A673 (cell line): ENCODE measurements around the gene METTL26.

Experiments
- CTCF ChIP-seq: fragments of 300-800, 200-600 bp; sonication (generic); conservative IDR thresholded peaks from 2 replicates; pipeline ENCODE4 v1.5.1; 2017; ENCODE audit warnings: low read depth, mild to moderate bottlenecking, antibody characterized with exemption, low read length, moderate library complexity, mixed read lengths
- EZH2 ChIP-seq: fragments of 200-600 bp; sonication (generic); IDR thresholded peaks from 2 replicates; pipeline ENCODE4 v1.6.1; 2017; ENCODE audit warnings: borderline replicate concordance, low read depth, mild to moderate bottlenecking, mixed read lengths, antibody characterized with exemption, low read length; ENCODE audit not compliant: poor library complexity, severe bottlenecking

- TF ChIP-seq CTCF (0 out of 2 replicates have a peak, but pooled peaks have one; percentile 11), EZH2 (no peak)
Measured at GRCh38 chr16:636206-637080, at the start of gene METTL26.
